ENCODE data around the gene TRIO.
A peak's percentile ranks its signal among the peaks of the same experiment; 100 is the strongest.

- no peak for TF ChIP-seq CTCF (IDR thresholded peaks at IDR 0.05; ENCODE audit: extremely low read depth in 1 of 2, insufficient read depth in 1 of 2, low read depth in 1 of 2, low read length in 2 of 2)
- peak; percentile 44 for TF ChIP-seq MYC (IDR thresholded peaks at IDR 0.05; ENCODE audit: low read depth, low read length)
- TF ChIP-seq EZH2 (IDR thresholded peaks at IDR 0.05; ENCODE audit: borderline replicate concordance, low read depth, low read length, severe bottlenecking): no peak
- peak; percentile 70 for TF ChIP-seq POLR2AphosphoS5 (IDR thresholded peaks at IDR 0.05; ENCODE audit: insufficient read depth, low read depth, low read length)
- TF ChIP-seq POLR2A (IDR thresholded peaks at IDR 0.05; ENCODE audit: low read depth, low read length): no peak
- TF ChIP-seq FOS (IDR thresholded peaks at IDR 0.05; ENCODE audit: borderline replicate concordance, insufficient read depth, low read length): peak; percentile 33
- peak; percentile 73 for TF ChIP-seq MAX (IDR thresholded peaks at IDR 0.05; ENCODE audit: insufficient read depth, insufficient read length)
- no peak for TF ChIP-seq JUN (IDR thresholded peaks at IDR 0.05; ENCODE audit: borderline replicate concordance, insufficient read depth, insufficient read length, low read depth)
Measured at GRCh38 chr5:14204785-14205321, 61.7 kb downstream of the TRIO start.
